Prostate gland (tissue), 2 donors: ENCODE results near the gene SPSB4.

ENCODE experiments used
- POLR2A ChIP-seq: fragments of 450-650 bp; IDR thresholded peaks from one replicate; pipeline ENCODE4 v1.6.1; 2016; ENCODE audit warnings: antibody characterized with exemption, mild to moderate bottlenecking
- POLR2AphosphoS5 ChIP-seq: sonication (generic); formaldehyde crosslinking; IDR thresholded peaks from one replicate; pipeline ENCODE4 v1.6.1; 2017; ENCODE audit warnings: antibody characterized with exemption
- TF ChIP-seq, protein P1 (sequence below), 4 experiments: fragments of 200-600 bp in 2 of 4; fragments of 450-650 bp in 2 of 4; sonication (generic) in 2 of 4; IDR thresholded peaks; 1 replicate in 3 of 4; 2 replicates in 1 of 4; pipeline ENCODE4 v1.5.1; 2016 to 2019; ENCODE audit warnings: antibody characterized with exemption in 4 of 4, mild to moderate bottlenecking in 2 of 4, moderate library complexity in 2 of 4

DNA sequence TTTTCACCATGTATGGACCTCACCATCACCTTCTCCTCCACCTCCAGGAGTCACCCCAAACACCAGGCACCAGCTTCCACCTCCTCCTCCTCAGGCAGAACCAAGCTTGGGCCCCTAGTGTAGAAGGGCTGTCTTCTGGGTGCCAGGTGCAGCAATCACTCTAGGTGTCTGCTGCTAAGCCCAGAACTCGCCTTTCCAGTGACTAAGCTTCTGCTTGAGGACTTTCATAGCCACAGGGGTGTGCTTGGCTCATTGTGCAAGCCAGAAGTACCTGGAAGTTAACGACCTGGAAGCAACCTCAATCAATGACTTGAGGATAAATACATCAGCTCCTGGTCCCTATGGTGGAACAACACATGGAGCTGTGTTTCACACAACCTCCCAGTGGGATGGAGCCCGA, 130.7 kb downstream of the SPSB4 start:
- TF ChIP-seq, protein P1, sequence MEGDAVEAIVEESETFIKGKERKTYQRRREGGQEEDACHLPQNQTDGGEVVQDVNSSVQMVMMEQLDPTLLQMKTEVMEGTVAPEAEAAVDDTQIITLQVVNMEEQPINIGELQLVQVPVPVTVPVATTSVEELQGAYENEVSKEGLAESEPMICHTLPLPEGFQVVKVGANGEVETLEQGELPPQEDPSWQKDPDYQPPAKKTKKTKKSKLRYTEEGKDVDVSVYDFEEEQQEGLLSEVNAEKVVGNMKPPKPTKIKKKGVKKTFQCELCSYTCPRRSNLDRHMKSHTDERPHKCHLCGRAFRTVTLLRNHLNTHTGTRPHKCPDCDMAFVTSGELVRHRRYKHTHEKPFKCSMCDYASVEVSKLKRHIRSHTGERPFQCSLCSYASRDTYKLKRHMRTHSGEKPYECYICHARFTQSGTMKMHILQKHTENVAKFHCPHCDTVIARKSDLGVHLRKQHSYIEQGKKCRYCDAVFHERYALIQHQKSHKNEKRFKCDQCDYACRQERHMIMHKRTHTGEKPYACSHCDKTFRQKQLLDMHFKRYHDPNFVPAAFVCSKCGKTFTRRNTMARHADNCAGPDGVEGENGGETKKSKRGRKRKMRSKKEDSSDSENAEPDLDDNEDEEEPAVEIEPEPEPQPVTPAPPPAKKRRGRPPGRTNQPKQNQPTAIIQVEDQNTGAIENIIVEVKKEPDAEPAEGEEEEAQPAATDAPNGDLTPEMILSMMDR (IDR thresholded peaks at IDR 0.05): no peak
- TF ChIP-seq POLR2A (no peak), POLR2AphosphoS5 (no peak)
